ENCODE measurements around the gene FANCM.

FANCM gene

GRCh38 chr14:45128963-45129629 lies 6.6 kb upstream of the FANCM start:
- H3K79me2 ChIP-seq (ENCODE audit: insufficient read depth, low read length), result peaks cover 66% of the 10 kb centered on the region
- H3K36me3 ChIP-seq (ENCODE audit: insufficient read depth, low read length), result peaks cover 45% of the 10 kb centered on the region
- H3K9ac ChIP-seq (ENCODE audit: low read depth, low read length), result no peak overlapping the region
- no peaks in the 10 kb centered on the region for H3K27me3 ChIP-seq (ENCODE audit: insufficient read depth, low read length, poor library complexity)
- no peak overlapping the region for H3K4me2 ChIP-seq (ENCODE audit: insufficient read depth, low read length)
- no peak for DNase-seq
- H3K27ac ChIP-seq (ENCODE audit: low read length), result no peak overlapping the region
- TF ChIP-seq CTCF (IDR thresholded peaks at IDR 0.05; ENCODE audit: borderline replicate concordance, extremely low read depth, low read length, poor library complexity, severe bottlenecking) (no peak), EZH2 (IDR thresholded peaks at IDR 0.05; ENCODE audit: borderline replicate concordance, low read depth, low read length, severe bottlenecking) (no peak)
- H3K4me3 ChIP-seq (ENCODE audit: low read depth in 1 of 2, low read length in 2 of 2), result no peak overlapping the region
- no peak overlapping the region for H2AFZ ChIP-seq (ENCODE audit: low read depth, low read length)
- no peaks in the 10 kb centered on the region for H3K9me3 ChIP-seq (ENCODE audit: insufficient read depth, low read length, severe bottlenecking)
- H3K4me1 ChIP-seq (ENCODE audit: insufficient read depth, low read length), result peaks cover 32% of the 10 kb centered on the region
- H4K20me1 ChIP-seq (ENCODE audit: insufficient read depth, low read length), result no peaks in the 10 kb centered on the region; the same call in 1 of the 2 replicates
- ATAC-seq (ENCODE audit: insufficient read depth, low read depth), result no peak

GRCh38 chr14:45133683-45134050 lies 2.1 kb upstream of the FANCM start:
- H2AFZ ChIP-seq (ENCODE audit: low read depth, low read length), result peak overlapping the region; percentile 97
- H4K20me1 ChIP-seq (ENCODE audit: insufficient read depth, low read length), result peaks cover 7% of the 10 kb centered on the region
- H3K9me3 ChIP-seq (ENCODE audit: insufficient read depth, low read length, severe bottlenecking), result no peaks in the 10 kb centered on the region
- peak overlapping the region; percentile 87 for H3K4me2 ChIP-seq (ENCODE audit: insufficient read depth, low read length)
- H3K36me3 ChIP-seq (ENCODE audit: insufficient read depth, low read length), result peaks cover 18% of the 10 kb centered on the region; the same call in 1 of the 2 replicates
- no peaks in the 10 kb centered on the region for H3K27me3 ChIP-seq (ENCODE audit: insufficient read depth, low read length, poor library complexity)
- DNase-seq, result no peak
- H3K27ac ChIP-seq (ENCODE audit: low read length), result peak overlapping the region; percentile 94
- H3K4me1 ChIP-seq (ENCODE audit: insufficient read depth, low read length), result peaks cover 53% of the 10 kb centered on the region
- no peak for TF ChIP-seq CTCF (IDR thresholded peaks at IDR 0.05; ENCODE audit: borderline replicate concordance, extremely low read depth, low read length, poor library complexity, severe bottlenecking)
- TF ChIP-seq EZH2 (IDR thresholded peaks at IDR 0.05; ENCODE audit: borderline replicate concordance, low read depth, low read length, severe bottlenecking), result no peak
- H3K79me2 ChIP-seq (ENCODE audit: insufficient read depth, low read length), result peaks cover 81% of the 10 kb centered on the region
- peak overlapping the region; percentile 95 for H3K9ac ChIP-seq (ENCODE audit: low read depth, low read length)
- peak; percentile 0; the same call in 1 of the 3 replicates for ATAC-seq (ENCODE audit: insufficient read depth, low read depth)
- H3K4me3 ChIP-seq (ENCODE audit: low read depth in 1 of 2, low read length in 2 of 2), result peak overlapping the region; percentile 98 to 99

GRCh38 chr14:45134051-45134958 lies 1.4 kb upstream of the FANCM start, which contains the start of gene FKBP3:
FKBP3 (minus strand) TSS chr14:45134481; CDS start chr14:45134456, 25 bp downstream.
- DNase-seq (peak; percentile 97), ATAC-seq (ENCODE audit: insufficient read depth, low read depth) (peak; percentile 87)
- TF ChIP-seq EZH2 (IDR thresholded peaks at IDR 0.05; ENCODE audit: borderline replicate concordance, low read depth, low read length, severe bottlenecking) (no peak), CTCF (IDR thresholded peaks at IDR 0.05; ENCODE audit: borderline replicate concordance, extremely low read depth, low read length, poor library complexity, severe bottlenecking) (peak; percentile 46)
- H2AFZ ChIP-seq (ENCODE audit: low read depth, low read length), result peak within 1 kb of the TSS; percentile 97
- peak within 1 kb of the TSS; percentile 87 for H3K4me2 ChIP-seq (ENCODE audit: insufficient read depth, low read length)
- H4K20me1 ChIP-seq (ENCODE audit: insufficient read depth, low read length), result peaks cover 7% of the 10 kb centered on the region
- peak within 1 kb of the TSS; percentile 94 for H3K27ac ChIP-seq (ENCODE audit: low read length)
- H3K79me2 ChIP-seq (ENCODE audit: insufficient read depth, low read length), result peaks cover 82% of the 10 kb centered on the region
- H3K9me3 ChIP-seq (ENCODE audit: insufficient read depth, low read length, severe bottlenecking), result no peaks in the 10 kb centered on the region
- peaks cover 60% of the 10 kb centered on the region for H3K4me1 ChIP-seq (ENCODE audit: insufficient read depth, low read length)
- H3K36me3 ChIP-seq (ENCODE audit: insufficient read depth, low read length), result peaks cover 13% of the 10 kb centered on the region; the same call in 1 of the 2 replicates
- peak within 1 kb of the TSS; percentile 98 to 99 for H3K4me3 ChIP-seq (ENCODE audit: low read depth in 1 of 2, low read length in 2 of 2)
- H3K27me3 ChIP-seq (ENCODE audit: insufficient read depth, low read length, poor library complexity), result no peaks in the 10 kb centered on the region
- H3K9ac ChIP-seq (ENCODE audit: low read depth, low read length), result peak within 1 kb of the TSS; percentile 95

Data from DND-41 (cell line).